Measurements from ENCODE around the gene LIPE. TPM values are rescaled to one million over a fixed set of nuclear protein-coding genes. Genes with fewer than 3 reads are reported as not detected.
A peak's percentile ranks its signal among the peaks of the same experiment; 100 is the strongest.

Gene LIPE
- total RNA-seq, 1 donor from 2014 or later: 39.0 TPM

GRCh38 chr19:42394751-42395150, 32.4 kb downstream of the LIPE start:
- no peak overlapping the region for H3K4me3 Mint-ChIP-seq (ENCODE audit: unreplicated experiment)
- DNase-seq: no peak
- H3K4me1 Mint-ChIP-seq (ENCODE audit: low read depth, unreplicated experiment): peaks cover 19% of the 10 kb centered on the region
- peaks cover 5% of the 10 kb centered on the region for H3K36me3 Mint-ChIP-seq (ENCODE audit: unreplicated experiment)
- peak overlapping the region; percentile 9 for H3K27ac Mint-ChIP-seq (ENCODE audit: unreplicated experiment)
- TF ChIP-seq, protein P1, sequence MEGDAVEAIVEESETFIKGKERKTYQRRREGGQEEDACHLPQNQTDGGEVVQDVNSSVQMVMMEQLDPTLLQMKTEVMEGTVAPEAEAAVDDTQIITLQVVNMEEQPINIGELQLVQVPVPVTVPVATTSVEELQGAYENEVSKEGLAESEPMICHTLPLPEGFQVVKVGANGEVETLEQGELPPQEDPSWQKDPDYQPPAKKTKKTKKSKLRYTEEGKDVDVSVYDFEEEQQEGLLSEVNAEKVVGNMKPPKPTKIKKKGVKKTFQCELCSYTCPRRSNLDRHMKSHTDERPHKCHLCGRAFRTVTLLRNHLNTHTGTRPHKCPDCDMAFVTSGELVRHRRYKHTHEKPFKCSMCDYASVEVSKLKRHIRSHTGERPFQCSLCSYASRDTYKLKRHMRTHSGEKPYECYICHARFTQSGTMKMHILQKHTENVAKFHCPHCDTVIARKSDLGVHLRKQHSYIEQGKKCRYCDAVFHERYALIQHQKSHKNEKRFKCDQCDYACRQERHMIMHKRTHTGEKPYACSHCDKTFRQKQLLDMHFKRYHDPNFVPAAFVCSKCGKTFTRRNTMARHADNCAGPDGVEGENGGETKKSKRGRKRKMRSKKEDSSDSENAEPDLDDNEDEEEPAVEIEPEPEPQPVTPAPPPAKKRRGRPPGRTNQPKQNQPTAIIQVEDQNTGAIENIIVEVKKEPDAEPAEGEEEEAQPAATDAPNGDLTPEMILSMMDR (IDR thresholded peaks at IDR 0.05; ENCODE audit: partially characterized antibody, unreplicated experiment): no peak
- peaks cover 15% of the 10 kb centered on the region for H3K9me3 Mint-ChIP-seq (ENCODE audit: unreplicated experiment)
- peaks cover 21% of the 10 kb centered on the region for H3K27me3 Mint-ChIP-seq (ENCODE audit: unreplicated experiment)

GRCh38 chr19:42392165-42392564, 35.0 kb downstream of the LIPE start:
- DNase-seq: no peak
- H3K4me1 Mint-ChIP-seq (ENCODE audit: low read depth, unreplicated experiment): peaks cover 11% of the 10 kb centered on the region
- H3K9me3 Mint-ChIP-seq (ENCODE audit: unreplicated experiment): peaks cover 7% of the 10 kb centered on the region
- no peak overlapping the region for H3K27ac Mint-ChIP-seq (ENCODE audit: unreplicated experiment)
- H3K27me3 Mint-ChIP-seq (ENCODE audit: unreplicated experiment): peaks cover 11% of the 10 kb centered on the region
- TF ChIP-seq, protein P1 (IDR thresholded peaks at IDR 0.05; ENCODE audit: partially characterized antibody, unreplicated experiment): no peak
- H3K4me3 Mint-ChIP-seq (ENCODE audit: unreplicated experiment): no peak overlapping the region
- peaks cover 5% of the 10 kb centered on the region for H3K36me3 Mint-ChIP-seq (ENCODE audit: unreplicated experiment)

GRCh38 chr19:42389899-42390298, 37.3 kb downstream of the LIPE start, which contains the start of gene CNFN:
TSS of gene CNFN (minus strand) at chr19:42390297. CDS start at chr19:42389037, 1,260 bp downstream.
- Mint-ChIP-seq H3K27ac (ENCODE audit: unreplicated experiment) (no peak within 1 kb of the TSS), H3K36me3 (ENCODE audit: unreplicated experiment) (peaks cover 5% of the 10 kb centered on the region), H3K4me3 (ENCODE audit: unreplicated experiment) (no peak within 1 kb of the TSS), H3K9me3 (ENCODE audit: unreplicated experiment) (peaks cover 9% of the 10 kb centered on the region), H3K4me1 (ENCODE audit: low read depth, unreplicated experiment) (peaks cover 2% of the 10 kb centered on the region), H3K27me3 (ENCODE audit: unreplicated experiment) (peaks cover 14% of the 10 kb centered on the region)
- DNase-seq: no peak
- TF ChIP-seq, protein P1 (IDR thresholded peaks at IDR 0.05; ENCODE audit: partially characterized antibody, unreplicated experiment): no peak

GRCh38 chr19:42388851-42389489, 38.2 kb downstream of the LIPE start:
- H3K9me3 Mint-ChIP-seq (ENCODE audit: unreplicated experiment): peaks cover 9% of the 10 kb centered on the region
- DNase-seq: no peak
- peaks cover 2% of the 10 kb centered on the region for H3K4me1 Mint-ChIP-seq (ENCODE audit: low read depth, unreplicated experiment)
- H3K4me3 Mint-ChIP-seq (ENCODE audit: unreplicated experiment): no peak overlapping the region
- TF ChIP-seq, protein P1 (IDR thresholded peaks at IDR 0.05; ENCODE audit: partially characterized antibody, unreplicated experiment): no peak
- H3K36me3 Mint-ChIP-seq (ENCODE audit: unreplicated experiment): peaks cover 5% of the 10 kb centered on the region
- no peak overlapping the region for H3K27ac Mint-ChIP-seq (ENCODE audit: unreplicated experiment)
- H3K27me3 Mint-ChIP-seq (ENCODE audit: unreplicated experiment): peaks cover 14% of the 10 kb centered on the region

DNA sequence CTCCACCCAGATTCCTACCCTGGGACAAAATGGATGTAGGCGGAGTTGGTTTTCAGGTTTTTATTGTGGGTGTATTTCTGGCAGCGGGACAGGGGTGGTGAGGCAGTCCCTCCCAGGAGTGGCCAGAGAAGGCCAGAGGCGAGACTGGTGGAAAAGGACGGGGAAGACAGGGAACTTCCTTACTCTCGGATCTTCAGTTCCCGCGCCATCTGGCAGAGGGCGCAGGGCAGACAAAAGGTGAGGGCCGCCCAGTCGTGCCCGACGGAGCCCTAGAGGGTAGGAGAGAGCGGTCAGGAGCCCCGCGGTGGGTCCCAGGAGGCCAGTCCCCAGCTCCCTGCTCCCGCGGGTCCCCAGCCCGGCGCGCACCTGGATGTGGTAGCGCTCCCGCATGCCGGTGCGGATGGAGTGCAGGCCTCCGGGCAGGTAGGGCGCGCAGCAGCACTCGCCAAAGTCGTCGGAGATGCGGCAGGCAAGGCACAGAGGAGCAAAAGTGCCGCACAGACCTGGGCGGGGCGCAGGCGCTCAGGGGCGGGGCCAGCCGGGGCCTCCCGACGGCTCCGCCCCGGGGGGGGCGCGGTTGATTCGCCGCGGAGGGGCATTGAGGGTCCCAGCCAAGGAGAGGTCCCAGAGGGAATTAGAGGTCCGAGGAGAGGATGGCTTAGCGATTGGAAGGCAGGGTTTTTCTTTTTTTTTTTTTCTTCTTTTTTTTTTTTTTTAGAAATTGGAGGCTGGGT, 40.0 kb downstream of the LIPE start:
- peaks cover 13% of the 10 kb centered on the region for H3K27me3 Mint-ChIP-seq (ENCODE audit: unreplicated experiment)
- no peak overlapping the region for H3K27ac Mint-ChIP-seq (ENCODE audit: unreplicated experiment)
- peak overlapping the region; percentile 68 for H3K4me3 Mint-ChIP-seq (ENCODE audit: unreplicated experiment)
- H3K4me1 Mint-ChIP-seq (ENCODE audit: low read depth, unreplicated experiment): peaks cover 2% of the 10 kb centered on the region
- peak; percentile 67 for DNase-seq
- TF ChIP-seq, protein P1 (IDR thresholded peaks at IDR 0.05; ENCODE audit: partially characterized antibody, unreplicated experiment): peak; percentile 20
- peaks cover 9% of the 10 kb centered on the region for H3K9me3 Mint-ChIP-seq (ENCODE audit: unreplicated experiment)
- H3K36me3 Mint-ChIP-seq (ENCODE audit: unreplicated experiment): peaks cover 5% of the 10 kb centered on the region
